Smooth muscle cell (in vitro differentiated cells): ENCODE results near the gene COQ9. TPM values are rescaled to one million over a fixed set of nuclear protein-coding genes. Genes with fewer than 3 reads are reported as not detected.

Source experiments
- DNase-seq: peaks from one replicate; lab custom pipeline; 2025; ENCODE audit not compliant: unreplicated experiment; lab: John Stamatoyannopoulos, UW
- H2AFZ ChIP-seq: fragments of 200-600 bp; sonication (generic); 2 replicates; pipeline ENCODE4 v1.6.0; 2016; ENCODE audit warnings: antibody characterized with exemption, low read depth, mild to moderate bottlenecking
- H3F3A ChIP-seq: fragments of 200-600 bp; sonication (generic); 2 replicates; pipeline ENCODE4 v1.6.0; 2017; ENCODE audit warnings: antibody characterized with exemption, low read depth
- H3K27ac ChIP-seq: fragments of 200-600 bp; sonication (generic); 2 replicates; pipeline ENCODE4 v1.5.1; 2016; ENCODE audit warnings: low read depth, mild to moderate bottlenecking
- H3K27me3 ChIP-seq: fragments of 200-600 bp; sonication (generic); 2 replicates; pipeline ENCODE4 v1.6.1; 2016; ENCODE audit warnings: low read depth, mild to moderate bottlenecking
- H3K36me3 ChIP-seq: fragments of 200-600 bp; sonication (generic); 2 replicates; pipeline ENCODE4 v1.5.1; 2016; ENCODE audit warnings: low read depth
- H3K4me1 ChIP-seq: fragments of 200-600 bp; sonication (generic); 2 replicates; pipeline ENCODE4 v1.5.1; 2016; ENCODE audit warnings: low read depth
- H3K4me2 ChIP-seq: fragments of 200-600 bp; sonication (generic); 2 replicates; pipeline ENCODE4 v1.6.0; 2016; ENCODE audit warnings: mild to moderate bottlenecking
- H3K4me3 ChIP-seq: fragments of 200-600 bp; sonication (generic); 2 replicates; pipeline ENCODE4 v1.5.1; 2016; ENCODE audit warnings: mild to moderate bottlenecking
- H3K79me2 ChIP-seq: fragments of 200-600 bp; sonication (generic); 2 replicates; pipeline ENCODE4 v1.6.0; 2016; ENCODE audit warnings: low read depth, mild to moderate bottlenecking
- H3K9ac ChIP-seq: fragments of 200-600 bp; sonication (generic); 2 replicates; pipeline ENCODE4 v1.6.0; 2016; ENCODE audit warnings: low read depth
- H3K9me3 ChIP-seq: fragments of 200-600 bp; sonication (generic); replicated peaks from 2 replicates; pipeline ENCODE4 v1.5.1; 2016; ENCODE audit warnings: low read depth
- H4K20me1 ChIP-seq: fragments of 200-600 bp; sonication (generic); 2 replicates; pipeline ENCODE4 v1.6.0; 2016; ENCODE audit warnings: low read depth
- WGBS: methylation state at CpG from one replicate; pipeline ENCODE4 v1.1.7; 2016; ENCODE audit warnings: low lambda C conversion rate; 5-methylcytosine and 5-hydroxymethylcytosine counted together
- polyA plus RNA-seq: library from polyadenylated mRNA; unstranded; fragments of >200 nt; fragmentation: Nextera tagmentation; extraction: Ambion mirVana; gene quantifications from 2 replicates; pipeline ENCODE4 v1.2.1, GENCODE V29; 2016
- total RNA-seq: library from RNA; depleted of rRNA; stranded (reverse); fragments of >200 nt; gene quantifications from 2 replicates; pipeline ENCODE4 v1.2.3, GENCODE V29; 2014
- TF ChIP-seq, protein P1 (sequence below): fragments of 200-600 bp; sonication (generic); IDR thresholded peaks from 2 replicates; pipeline ENCODE4 v1.5.1; 2017; ENCODE audit warnings: borderline replicate concordance, mild to moderate bottlenecking, antibody characterized with exemption; ENCODE audit not compliant: insufficient read depth, poor library complexity, severe bottlenecking

Gene COQ9
- total and polyA plus RNA-seq, 2 experiments from 2014 or later = 34.7 to 62.1 TPM

DNA sequence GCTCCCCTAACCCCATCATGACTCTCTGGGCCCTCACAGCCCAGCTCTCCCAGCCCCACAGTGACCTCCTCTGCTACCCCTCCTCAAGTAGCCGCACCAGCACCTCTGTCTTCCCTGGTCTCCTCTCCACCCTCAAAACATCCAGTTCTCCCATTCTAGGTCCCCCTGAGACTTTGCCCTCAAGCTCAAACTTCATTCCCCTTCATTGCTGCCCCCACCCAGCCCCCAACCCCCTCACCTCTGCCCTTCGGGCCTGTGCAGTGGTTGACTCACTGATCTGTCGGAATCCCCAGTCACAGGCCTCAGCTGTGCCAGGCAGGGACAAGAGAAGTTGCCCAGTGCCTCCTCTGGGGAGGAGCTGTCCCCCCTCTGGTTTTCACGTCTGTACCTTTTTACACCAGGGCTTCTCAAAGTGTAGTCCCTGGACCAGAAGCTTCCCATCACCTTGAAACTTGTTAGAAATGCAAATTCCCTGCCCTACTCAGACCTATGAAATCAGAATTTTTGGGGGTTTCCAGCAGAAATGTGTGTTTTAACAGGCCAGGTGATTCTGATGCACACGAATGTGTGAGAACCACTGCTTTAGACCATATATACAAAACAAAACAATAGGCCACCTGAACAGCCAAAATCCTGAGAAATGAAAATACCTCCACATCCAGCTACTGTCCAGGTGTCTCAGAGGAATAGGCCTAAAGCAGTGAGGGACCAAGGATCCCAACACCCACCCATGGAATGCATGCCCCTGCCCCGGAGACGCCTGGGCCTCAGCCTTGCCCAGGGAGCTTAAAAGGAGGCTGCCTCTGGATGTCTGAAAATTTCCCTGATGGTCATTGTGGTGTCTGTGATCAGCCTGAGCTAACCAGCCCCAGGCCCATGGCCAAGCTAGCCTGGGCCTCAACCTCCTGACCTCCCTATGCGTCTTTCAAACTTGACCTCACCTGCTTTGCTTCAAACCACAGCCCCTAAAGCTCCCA is 39.9 kb downstream of the COQ9 start:
- no peak for DNase-seq
- no peak overlapping the region for H3K9ac ChIP-seq
- WGBS = 35% methylated on average over 8 of the region's 8 CpGs

DNA sequence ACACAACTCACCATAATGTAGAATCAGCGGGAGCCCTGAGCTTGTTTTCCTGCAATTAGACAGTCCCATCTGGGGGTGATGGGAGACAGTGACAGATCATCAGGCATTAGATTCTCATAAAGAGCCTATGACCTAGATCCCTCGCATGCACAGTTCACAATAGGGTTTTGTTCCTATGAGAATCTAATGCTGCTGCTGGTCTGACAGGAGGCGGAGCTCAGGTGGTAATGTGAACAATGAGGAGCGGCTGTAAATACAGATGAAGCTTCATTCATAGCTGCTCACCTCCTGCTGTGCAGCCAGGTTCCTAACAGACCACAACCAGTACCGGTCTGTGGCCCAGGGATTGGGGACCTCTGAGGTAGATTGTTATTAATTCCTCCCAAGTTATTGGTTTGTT is 42.0 kb downstream of the COQ9 start:
- Histone ChIP-seq H3K79me2 (peaks cover 22% of the 10 kb centered on the region), H2AFZ (no peak overlapping the region), H3F3A (no peaks in the 10 kb centered on the region), H3K4me2 (no peak overlapping the region), H3K4me1 (no peaks in the 10 kb centered on the region), H3K4me3 (no peak overlapping the region), H3K27ac (no peak overlapping the region), H4K20me1 (peaks cover 8% of the 10 kb centered on the region), H3K36me3 (no peaks in the 10 kb centered on the region), H3K9me3 (no peaks in the 10 kb centered on the region), H3K9ac (no peak overlapping the region), H3K27me3 (no peaks in the 10 kb centered on the region)
- TF ChIP-seq, protein P1, sequence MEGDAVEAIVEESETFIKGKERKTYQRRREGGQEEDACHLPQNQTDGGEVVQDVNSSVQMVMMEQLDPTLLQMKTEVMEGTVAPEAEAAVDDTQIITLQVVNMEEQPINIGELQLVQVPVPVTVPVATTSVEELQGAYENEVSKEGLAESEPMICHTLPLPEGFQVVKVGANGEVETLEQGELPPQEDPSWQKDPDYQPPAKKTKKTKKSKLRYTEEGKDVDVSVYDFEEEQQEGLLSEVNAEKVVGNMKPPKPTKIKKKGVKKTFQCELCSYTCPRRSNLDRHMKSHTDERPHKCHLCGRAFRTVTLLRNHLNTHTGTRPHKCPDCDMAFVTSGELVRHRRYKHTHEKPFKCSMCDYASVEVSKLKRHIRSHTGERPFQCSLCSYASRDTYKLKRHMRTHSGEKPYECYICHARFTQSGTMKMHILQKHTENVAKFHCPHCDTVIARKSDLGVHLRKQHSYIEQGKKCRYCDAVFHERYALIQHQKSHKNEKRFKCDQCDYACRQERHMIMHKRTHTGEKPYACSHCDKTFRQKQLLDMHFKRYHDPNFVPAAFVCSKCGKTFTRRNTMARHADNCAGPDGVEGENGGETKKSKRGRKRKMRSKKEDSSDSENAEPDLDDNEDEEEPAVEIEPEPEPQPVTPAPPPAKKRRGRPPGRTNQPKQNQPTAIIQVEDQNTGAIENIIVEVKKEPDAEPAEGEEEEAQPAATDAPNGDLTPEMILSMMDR = no peak
- WGBS = 97% methylated on average over 5 of the region's 5 CpGs
- DNase-seq = no peak

More for the DNA sequence above, 39.9 kb downstream of the COQ9 start:
- TF ChIP-seq, protein P1 = no peak
- H3K4me1 ChIP-seq = no peaks in the 10 kb centered on the region
- peak overlapping the region; percentile 87 for H3K4me3 ChIP-seq
- no peaks in the 10 kb centered on the region for H3K27me3 ChIP-seq
- H3K36me3 ChIP-seq = no peaks in the 10 kb centered on the region
- H3K4me2 ChIP-seq = peak overlapping the region; percentile 87
- no peaks in the 10 kb centered on the region for H3K9me3 ChIP-seq
- H4K20me1 ChIP-seq = peaks cover 21% of the 10 kb centered on the region
- no peaks in the 10 kb centered on the region for H3F3A ChIP-seq
- peak overlapping the region; percentile 97 for H2AFZ ChIP-seq
- peak overlapping the region; percentile 52 for H3K27ac ChIP-seq
- peaks cover 42% of the 10 kb centered on the region for H3K79me2 ChIP-seq

DNA sequence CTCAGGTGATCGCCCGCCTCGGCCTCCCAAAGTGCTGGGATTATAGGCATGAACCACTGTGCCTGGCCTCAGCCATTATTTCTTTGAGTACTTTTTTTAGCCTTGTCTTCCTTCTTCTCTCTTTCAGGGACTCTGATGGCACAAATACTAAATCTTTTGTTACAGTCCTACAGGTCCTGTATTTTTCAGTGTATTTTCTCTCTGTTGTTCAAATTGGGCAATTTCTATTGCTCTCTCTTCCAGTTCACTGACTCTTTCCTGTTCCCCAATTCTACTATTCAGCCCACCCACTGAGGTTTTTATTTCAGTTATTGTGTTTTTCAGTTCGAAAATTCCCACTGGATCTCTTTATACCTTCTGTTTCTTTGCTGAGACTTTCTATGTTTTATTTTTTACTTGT is 46.5 kb downstream of the COQ9 start:
- Histone ChIP-seq H3K4me3 (no peak overlapping the region), H2AFZ (no peak overlapping the region), H3K4me1 (no peaks in the 10 kb centered on the region), H4K20me1 (no peaks in the 10 kb centered on the region), H3K79me2 (no peaks in the 10 kb centered on the region), H3K9ac (no peak overlapping the region), H3K27me3 (no peaks in the 10 kb centered on the region), H3K27ac (no peak overlapping the region), H3F3A (no peaks in the 10 kb centered on the region), H3K36me3 (no peaks in the 10 kb centered on the region), H3K4me2 (no peak overlapping the region), H3K9me3 (no peaks in the 10 kb centered on the region)
- DNase-seq = no peak
- WGBS = 99% methylated on average over 4 of the region's 4 CpGs
- TF ChIP-seq, protein P1 = no peak
